ENCODE results near the gene NPW. TPM values are rescaled to one million over a fixed set of nuclear protein-coding genes. Genes with fewer than 3 reads are reported as not detected.

NPW gene
- polyA plus RNA-seq, 1 experiment = 0.66 TPM

DNA sequence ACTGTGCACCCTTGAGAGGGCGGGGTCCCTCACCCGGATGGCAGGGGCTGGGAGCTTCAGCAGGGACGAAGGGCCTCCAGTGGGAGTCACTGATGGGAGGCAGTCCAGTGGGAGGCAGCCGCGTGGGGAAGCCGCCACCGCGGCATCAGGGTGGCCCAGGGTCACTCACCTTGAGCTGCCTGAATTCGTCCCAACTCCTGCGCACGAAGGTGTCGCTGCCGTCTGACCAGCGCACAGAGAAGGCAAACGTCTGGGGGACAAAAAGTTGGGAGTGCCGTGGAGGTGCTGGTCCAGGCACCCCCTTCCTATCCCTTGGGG lies 38.9 kb upstream of the NPW start:
- Histone ChIP-seq H3K9me3 (ENCODE audit: control insufficient read depth, insufficient read depth, low read length) (peaks cover 3% of the 10 kb centered on the region; the same call in 1 of the 2 replicates), H3K4me3 (ENCODE audit: low read depth, low read length) (no peak overlapping the region), H3K27ac (ENCODE audit: low read depth, low read length) (no peak overlapping the region), H3K27me3 (ENCODE audit: control insufficient read depth, insufficient read depth, low read length) (peaks cover 36% of the 10 kb centered on the region)
- ChIA-PET POLR2A (interaction anchor here (0.7 to 3.6 kb wide), 2 partner anchors 9 to 16 kb away, joined by 4 to 14 read pairs; partner anchors contain the start of gene RPS2), CTCF (interaction anchor here (1.6 kb wide), 1 partner anchor 160 kb away, joined by 10 read pairs; no protein-coding TSS in a partner anchor)
- DNase-seq (ENCODE audit: low read depth, low spot score) = no peak
- TF ChIP-seq, protein P1, sequence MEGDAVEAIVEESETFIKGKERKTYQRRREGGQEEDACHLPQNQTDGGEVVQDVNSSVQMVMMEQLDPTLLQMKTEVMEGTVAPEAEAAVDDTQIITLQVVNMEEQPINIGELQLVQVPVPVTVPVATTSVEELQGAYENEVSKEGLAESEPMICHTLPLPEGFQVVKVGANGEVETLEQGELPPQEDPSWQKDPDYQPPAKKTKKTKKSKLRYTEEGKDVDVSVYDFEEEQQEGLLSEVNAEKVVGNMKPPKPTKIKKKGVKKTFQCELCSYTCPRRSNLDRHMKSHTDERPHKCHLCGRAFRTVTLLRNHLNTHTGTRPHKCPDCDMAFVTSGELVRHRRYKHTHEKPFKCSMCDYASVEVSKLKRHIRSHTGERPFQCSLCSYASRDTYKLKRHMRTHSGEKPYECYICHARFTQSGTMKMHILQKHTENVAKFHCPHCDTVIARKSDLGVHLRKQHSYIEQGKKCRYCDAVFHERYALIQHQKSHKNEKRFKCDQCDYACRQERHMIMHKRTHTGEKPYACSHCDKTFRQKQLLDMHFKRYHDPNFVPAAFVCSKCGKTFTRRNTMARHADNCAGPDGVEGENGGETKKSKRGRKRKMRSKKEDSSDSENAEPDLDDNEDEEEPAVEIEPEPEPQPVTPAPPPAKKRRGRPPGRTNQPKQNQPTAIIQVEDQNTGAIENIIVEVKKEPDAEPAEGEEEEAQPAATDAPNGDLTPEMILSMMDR (IDR thresholded peaks at IDR 0.05; ENCODE audit: low read depth, low read length) = no peak

DNA sequence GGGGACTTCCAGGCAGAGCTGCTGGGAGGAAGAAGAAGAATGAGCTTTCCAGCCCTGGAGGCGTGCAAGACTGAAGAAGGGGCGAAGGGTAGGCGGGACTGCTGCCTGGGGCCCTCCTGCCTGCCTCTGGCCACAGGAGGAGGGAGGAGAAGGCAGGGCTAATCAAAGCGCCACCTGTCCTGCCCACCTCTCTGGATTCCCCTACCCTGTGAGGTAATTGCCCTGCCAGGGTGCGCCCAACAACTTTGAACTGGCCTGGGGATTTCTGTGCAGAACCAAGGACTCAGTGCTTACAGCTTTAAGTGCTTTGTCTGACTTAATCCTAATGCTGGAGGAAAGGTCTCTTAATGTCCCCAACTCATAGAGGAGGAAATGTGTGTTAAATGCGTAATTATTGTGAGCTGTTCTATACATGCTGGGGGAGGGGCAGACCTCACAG lies 38.2 kb upstream of the NPW start, which contains the start of gene NOXO1:
Gene NOXO1, minus strand, starts transcription at position 72 of the 439 bp plus-strand sequence. CDS start 290 bp downstream, outside the sequence.
- TF ChIP-seq, protein P1 (IDR thresholded peaks at IDR 0.05; ENCODE audit: low read depth, low read length) = no peak
- ChIA-PET POLR2A (interaction anchor here (0.7 to 3.6 kb wide), 2 partner anchors 10 to 17 kb away, joined by 4 to 14 read pairs; partner anchors contain the start of gene RPS2), CTCF (interaction anchor here (1.6 kb wide), 1 partner anchor 159 kb away, joined by 10 read pairs; no protein-coding TSS in a partner anchor)
- no peak for DNase-seq (ENCODE audit: low read depth, low spot score)
- Histone ChIP-seq H3K4me3 (ENCODE audit: low read depth, low read length) (no peak within 1 kb of the TSS), H3K9me3 (ENCODE audit: control insufficient read depth, insufficient read depth, low read length) (peaks cover 3% of the 10 kb centered on the region; the same call in 1 of the 2 replicates), H3K27me3 (ENCODE audit: control insufficient read depth, insufficient read depth, low read length) (peaks cover 36% of the 10 kb centered on the region), H3K27ac (ENCODE audit: low read depth, low read length) (no peak within 1 kb of the TSS)

DNA sequence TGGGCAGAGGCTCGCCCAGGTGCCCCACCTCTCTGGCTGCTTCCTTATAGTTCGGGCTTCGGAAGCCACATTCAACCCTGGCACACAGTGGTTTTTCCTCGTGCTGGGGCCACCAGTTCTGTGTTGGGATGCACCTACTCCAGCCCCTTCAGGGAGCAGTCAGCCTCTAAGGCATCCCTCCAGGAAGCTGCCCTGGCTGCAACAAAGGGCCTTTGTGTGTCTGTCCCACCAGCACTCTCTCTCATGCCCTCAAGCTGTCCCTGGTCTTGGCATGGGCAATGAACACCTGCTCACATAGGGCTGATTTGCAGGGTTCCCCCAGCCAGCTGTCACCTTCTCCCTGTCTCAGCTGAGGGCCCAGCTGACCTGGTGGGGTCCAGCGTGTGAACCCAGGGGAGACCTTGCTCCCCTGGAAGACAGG lies 37.6 kb upstream of the NPW start:
- H3K9me3 ChIP-seq (ENCODE audit: control insufficient read depth, insufficient read depth, low read length) = peaks cover 3% of the 10 kb centered on the region; the same call in 1 of the 2 replicates

DNA sequence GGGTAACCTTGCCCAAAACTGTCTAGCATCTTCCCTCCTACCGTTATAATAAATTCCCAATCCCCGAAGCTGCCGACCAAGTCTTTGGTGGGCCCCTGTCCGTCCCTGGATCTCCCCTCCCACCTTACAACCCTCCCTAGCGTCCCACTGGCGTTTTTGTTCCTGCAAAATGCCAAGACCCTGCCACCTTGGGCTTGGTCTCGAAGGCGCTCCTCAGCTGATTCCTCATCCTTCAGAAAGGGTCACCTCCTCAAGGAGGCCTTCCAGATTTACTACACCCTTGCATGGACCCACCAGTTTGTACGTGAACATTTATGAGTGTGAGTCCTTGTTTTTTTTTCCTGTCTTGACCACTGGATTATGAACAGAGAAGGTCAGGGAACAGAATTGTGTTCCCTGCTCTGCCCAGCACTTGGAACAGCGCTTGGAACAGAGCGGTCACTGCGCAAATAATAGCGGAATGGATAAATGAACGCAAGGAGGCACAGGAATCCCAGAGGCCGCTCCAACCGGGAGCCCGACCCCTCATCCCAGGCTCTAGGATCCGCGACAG lies 36.5 kb upstream of the NPW start:
- Histone ChIP-seq H3K27ac (ENCODE audit: low read depth, low read length) (no peak overlapping the region), H3K9me3 (ENCODE audit: control insufficient read depth, insufficient read depth, low read length) (peaks cover 3% of the 10 kb centered on the region; the same call in 1 of the 2 replicates), H3K27me3 (ENCODE audit: control insufficient read depth, insufficient read depth, low read length) (peaks cover 36% of the 10 kb centered on the region), H3K4me3 (ENCODE audit: low read depth, low read length) (peak overlapping the region; percentile 65)
- TF ChIP-seq, protein P1 (IDR thresholded peaks at IDR 0.05; ENCODE audit: low read depth, low read length) = no peak
- ChIA-PET POLR2A (interaction anchor here (0.6 to 3.6 kb wide), 3 partner anchors 11 to 272 kb away, joined by 5 to 14 read pairs (median 6); partner anchors contain the start of genes RPS2 and TBL3), CTCF (interaction anchor here (0.6 to 1.0 kb wide), 2 partner anchors 135 to 157 kb away, joined by 4 to 5 read pairs; no protein-coding TSS in a partner anchor)
- no peak for DNase-seq (ENCODE audit: low read depth, low spot score)

More for the DNA sequence above, 37.6 kb upstream of the NPW start:
- no peak overlapping the region for H3K4me3 ChIP-seq (ENCODE audit: low read depth, low read length)
- no peak overlapping the region for H3K27ac ChIP-seq (ENCODE audit: low read depth, low read length)
- POLR2A ChIA-PET = interaction anchor here (0.6 to 3.6 kb wide), 3 partner anchors 13 to 174 kb away, joined by 3 to 14 read pairs (median 4); partner anchors contain the start of genes RPS2 and TRAF7
- peaks cover 36% of the 10 kb centered on the region for H3K27me3 ChIP-seq (ENCODE audit: control insufficient read depth, insufficient read depth, low read length)
- TF ChIP-seq, protein P1 (IDR thresholded peaks at IDR 0.05; ENCODE audit: low read depth, low read length) = no peak
- CTCF ChIA-PET = no interaction called here
- DNase-seq (ENCODE audit: low read depth, low spot score) = no peak

All from AG04450 (cell line).